Medulla oblongata (tissue), 1 donor: ENCODE results near the gene TRAF7.

Source experiments
- DNase-seq: peaks from one replicate; pipeline ENCODE4 v3.0.0-alpha.2; 2015; ENCODE audit errors: extremely low spot score

TRAF7 gene

DNA sequence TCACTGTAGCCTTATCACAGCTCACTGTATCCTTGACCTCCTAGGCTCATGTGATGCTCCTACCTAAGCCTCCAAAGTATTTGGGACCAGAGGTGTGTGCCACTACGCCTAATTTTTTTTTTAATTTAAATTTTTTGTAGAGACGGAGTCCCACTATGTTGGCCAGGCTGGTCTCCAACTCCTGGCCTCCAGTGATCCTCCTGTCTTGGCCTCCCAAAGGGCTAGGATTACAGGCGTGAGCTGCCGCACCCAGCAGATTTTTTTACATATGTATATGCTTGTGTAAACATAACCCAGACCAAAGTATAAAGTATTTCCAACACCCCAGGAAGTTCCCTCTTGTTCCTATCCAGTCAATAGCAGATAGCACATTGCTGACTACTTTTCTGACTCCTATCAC lies 60.7 kb downstream of the TRAF7 start:
- no peak for DNase-seq

DNA sequence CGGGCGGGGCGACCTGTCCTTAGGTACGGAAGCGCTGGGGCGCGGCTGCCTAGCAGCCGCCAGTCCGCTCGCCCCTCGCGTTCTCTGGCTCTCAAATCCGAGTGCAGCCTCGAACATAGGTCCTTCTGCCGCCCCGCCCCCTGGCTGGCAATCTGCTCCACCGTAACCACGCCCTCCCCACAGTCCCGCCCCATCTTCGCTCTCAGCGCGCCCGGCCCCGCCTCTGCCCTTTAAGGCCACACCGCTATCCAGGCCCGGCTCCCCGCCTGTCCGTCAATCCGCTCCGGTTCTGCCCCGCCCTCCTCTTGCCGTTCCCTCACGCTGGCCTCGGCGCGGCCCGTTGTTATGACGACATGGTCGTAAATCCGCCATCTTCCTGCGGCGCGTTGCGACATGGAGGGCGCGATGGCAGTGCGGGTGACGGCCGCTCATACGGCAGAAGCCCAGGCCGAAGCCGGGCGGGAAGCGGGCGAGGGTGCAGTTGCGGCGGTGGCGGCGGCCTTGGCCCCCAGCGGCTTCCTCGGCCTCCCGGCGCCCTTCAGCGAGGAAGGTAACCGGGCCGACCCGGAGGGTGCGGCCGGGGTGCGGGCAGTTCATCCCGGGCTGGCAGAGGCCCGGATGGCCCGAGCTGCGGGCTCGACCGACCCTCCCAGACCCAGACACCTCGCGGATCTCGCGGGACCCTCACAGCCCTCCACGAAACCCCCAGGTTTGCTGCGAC lies 67.8 kb downstream of the TRAF7 start, which contains the start of gene E4F1:
E4F1 (plus strand) TSS at position 371 of the 721 bp plus-strand sequence; CDS start at position 394, 23 bp downstream.
- peak; percentile 98 for DNase-seq

DNA sequence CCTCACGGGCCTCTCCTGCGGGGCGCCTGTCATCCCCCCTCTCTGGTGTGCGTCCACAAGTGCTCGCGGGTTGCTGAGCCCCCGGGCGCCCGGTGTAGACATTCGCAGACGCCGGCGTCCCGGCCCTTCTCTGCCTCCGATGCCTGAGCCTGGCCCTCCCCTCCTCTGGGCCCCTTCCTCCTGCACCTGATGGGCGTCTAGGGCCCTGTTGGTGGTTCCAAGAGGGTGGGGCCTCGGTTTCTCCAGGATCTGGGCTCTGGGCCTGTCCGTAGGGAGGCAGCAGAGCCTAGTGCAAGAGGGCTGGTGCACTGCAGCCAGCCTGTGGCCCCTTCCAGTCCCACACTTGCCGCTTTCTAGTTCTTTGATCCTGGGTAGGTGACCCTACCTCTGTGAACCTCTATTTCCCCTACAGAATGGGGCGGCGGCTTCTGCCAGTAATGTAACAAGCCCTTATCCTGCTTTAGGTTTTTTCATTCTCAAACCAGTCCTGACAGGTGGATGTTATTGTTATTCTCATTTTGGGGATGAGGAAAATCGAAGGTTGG lies 68.4 kb downstream of the TRAF7 start:
- DNase-seq: peak; percentile 48

DNA sequence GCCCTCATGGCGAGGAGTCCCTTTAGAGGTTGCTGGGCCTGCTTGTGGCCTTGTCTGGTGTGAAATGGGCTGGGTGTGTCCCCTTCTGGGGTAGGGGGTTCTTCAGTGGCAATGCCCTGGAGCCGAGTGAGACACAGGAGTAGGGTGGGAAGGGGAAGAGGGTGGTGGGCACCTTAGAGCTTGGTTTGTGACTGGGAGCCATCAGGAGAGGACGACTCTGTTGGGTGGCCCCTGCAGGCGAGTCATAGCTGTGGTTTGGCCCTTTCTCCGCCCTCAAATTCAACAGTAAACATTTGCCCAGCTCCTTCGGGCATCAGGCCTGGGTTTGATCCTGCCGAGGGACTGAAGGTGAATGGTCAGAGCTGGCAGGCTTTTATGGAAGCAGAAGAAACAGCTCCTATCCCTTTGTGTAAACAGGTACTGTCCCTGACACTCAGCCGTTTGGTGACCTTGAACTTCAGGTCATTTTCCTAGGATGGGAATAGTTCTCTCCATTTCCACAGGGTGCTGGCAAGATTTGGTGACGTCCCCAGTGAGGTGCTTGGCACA lies 70.7 kb downstream of the TRAF7 start:
- no peak for DNase-seq

DNA sequence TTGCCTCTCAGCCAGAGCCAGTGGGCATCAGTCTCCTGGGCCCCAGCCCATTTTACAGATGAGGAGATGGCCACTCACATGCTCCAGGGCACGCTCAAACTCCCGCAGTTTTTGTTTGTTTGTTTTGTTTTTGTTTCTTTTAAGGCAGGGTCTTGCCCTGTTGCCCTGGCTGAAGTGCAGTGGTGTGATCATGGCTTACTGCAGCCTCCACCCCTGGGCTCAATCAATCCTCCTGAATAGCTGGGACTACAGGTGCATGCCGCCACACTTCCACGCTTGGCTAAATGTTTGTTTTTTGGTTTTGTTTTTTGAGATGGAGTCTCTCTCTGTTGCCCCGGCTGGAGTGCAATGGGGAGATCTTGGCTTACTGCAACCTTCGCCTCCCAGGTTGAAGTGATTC lies 71.3 kb downstream of the TRAF7 start:
- DNase-seq: no peak
